NCI-H2227 treated with DMSO at 0.1 percent for 48 hours (cell line): ENCODE data around the gene MAML2.
A peak's percentile ranks its signal among the peaks of the same experiment; 100 is the strongest.

ENCODE experiments used
- DNase-seq: peaks from one replicate; lab custom pipeline; 2025; lab: John Stamatoyannopoulos, UW

Gene MAML2

DNA sequence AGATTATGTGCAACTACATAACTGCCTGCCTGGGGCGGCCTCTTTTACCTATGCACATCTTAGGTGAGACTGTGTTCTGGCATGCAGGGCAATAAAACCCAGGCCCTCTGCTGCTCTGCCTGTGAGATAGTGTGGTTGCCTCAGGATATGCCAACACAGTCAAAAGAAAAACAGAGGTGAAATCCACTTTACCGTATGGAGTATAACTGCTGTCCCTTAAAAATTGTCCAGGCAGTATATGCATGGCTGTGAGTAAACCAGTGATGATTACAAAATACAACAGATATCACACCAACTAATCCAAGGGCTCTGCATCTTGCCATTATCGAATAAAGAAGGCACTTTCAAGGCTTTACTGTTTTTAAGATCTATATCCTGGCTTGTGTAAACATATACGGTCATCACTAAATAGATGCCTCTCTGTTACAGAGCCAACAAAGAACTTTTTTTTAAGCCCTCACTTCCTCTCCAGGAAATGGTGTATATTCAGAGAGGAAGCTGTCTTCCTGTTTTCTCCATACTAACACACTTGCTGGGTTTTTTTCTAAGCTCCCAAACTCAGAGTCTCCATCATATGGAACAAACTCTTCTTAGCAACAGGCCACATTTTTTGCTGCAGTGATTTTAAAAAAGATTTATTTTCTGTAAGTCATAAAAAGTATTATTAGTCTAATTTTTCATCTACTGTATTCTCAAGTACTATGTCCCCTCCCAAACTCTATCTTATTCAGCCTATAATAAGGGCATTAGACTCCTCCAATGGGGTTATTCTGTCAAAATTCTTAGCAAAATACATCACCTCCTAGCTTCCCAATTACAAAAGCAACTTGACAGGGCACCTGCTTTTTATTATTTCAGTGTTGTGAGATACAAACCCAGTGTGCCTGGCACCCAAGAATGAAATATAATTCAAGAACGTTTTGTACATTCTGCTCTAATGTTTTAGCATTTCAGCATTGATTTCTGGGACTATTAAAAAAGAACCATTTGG lies 135.2 kb downstream of the MAML2 start:
- DNase-seq, result no peak

DNA sequence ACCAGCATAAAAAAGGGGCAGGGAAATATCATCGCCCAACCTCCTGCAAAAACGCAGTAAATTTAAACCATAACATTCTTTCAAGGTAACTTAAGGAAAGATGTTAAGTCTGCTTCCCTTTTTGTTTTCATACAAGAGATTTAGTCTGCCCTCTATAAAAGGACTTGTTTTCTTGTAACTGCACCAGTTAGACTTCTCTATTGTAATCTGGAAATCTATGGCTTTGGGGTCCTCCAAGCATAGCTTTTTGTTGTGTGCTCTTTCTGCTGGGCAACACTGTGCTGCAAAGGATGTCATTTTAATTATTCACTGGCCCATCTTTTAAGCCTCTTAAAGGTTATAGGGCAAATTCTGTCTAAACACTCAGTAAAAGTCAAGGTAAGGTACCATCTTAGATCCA lies 136.0 kb downstream of the MAML2 start:
- DNase-seq, result no peak

DNA sequence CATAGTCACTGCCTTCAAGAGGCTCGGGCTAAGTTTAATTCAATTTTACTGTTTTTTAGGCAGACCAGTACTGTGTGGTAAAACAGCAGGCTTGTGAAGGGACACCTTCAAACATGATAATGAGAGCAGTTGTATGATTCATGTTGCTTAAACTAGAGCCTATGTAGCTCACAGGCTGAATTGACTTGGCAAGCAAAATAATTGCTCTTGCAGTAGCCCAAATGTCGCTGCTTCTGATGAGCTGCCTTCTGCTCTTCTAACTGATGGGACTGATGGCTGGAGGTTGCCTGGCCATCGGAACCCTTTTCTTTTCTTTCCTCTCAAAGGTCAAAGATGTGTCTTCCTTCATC lies 137.6 kb downstream of the MAML2 start:
- DNase-seq, result no peak

DNA sequence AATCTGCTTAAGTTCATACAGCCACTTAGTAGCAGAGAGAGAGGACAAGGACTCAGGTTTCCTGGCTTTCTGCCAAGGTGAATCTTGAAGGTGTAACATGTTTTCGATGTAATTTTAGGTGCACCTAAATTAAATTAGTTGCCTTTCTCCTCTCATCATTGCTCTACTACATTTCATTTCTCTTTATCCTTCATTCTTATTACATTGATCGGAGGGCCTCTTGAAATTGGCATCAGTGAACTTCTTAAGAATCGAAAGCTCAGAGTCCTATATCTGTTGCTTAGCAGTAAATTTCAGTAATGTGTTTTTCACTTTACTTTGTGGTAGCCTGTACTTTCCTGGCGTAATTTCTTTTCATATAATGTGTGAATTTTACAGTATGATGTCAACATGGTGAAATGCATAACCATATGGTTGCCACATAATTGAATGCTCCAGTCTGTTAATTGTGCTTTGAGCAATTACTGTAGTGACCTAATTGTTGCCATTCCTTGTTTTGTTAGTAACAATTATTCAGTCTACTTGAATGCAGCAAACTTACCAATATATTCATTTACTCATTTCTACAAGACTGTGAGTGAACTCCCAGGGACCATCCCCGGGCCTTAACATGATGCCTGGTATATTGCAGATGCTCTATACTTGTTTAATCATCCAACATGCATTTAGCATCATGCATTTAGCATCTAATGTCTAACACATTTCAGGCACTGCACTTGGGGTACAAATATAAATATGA lies 138.1 kb downstream of the MAML2 start:
- DNase-seq, result peak; percentile 37

DNA sequence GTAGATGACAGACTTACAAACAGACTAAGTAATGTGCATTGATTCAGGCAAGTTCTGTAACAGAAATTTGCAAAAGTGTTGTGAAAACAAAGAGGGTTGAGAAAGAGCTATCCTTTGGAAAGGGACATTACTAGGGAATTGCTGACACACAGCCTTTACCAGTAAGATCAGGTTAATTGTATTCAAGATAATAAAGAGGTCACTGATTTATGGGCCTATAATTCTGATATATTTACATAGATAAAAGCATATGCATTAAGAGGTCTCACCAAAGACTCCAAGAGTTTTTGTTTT lies 138.7 kb downstream of the MAML2 start:
- no peak for DNase-seq

DNA sequence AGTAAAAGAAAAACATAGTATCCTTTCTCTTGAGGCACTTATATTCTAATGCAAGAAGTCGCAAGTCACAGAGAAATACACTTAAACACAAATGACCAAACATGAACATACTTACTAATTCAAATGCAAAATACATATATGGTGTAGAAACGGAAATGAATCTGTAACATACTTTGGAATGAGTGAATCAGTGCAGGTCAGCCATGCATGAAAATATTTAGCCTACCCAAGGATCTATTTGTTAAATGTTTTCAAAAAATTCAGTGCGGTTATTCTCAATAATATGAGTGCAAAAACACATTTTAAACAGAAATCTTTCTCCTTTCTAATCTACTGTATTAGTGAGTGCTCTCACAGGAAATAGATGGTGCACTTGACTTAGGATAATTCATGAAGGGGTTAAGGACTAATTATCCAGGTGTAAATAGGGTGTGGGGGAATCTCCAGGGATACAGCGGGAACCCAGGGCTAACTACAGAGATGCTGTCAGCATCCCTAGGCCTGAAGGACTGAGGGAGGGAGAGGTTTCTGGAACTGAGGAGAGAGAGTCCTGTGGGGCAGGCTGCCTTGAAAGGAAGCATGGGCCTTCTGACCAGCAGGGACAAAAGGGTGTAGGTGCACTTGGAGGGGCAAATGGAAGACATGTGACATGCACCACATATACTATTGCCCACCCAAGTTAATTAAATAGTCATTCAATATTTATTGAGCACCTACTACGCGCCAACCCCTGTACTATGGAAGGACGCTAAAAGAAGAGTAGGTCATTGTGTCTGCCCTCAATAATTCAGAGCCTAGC lies 139.2 kb downstream of the MAML2 start:
- DNase-seq, result no peak

DNA sequence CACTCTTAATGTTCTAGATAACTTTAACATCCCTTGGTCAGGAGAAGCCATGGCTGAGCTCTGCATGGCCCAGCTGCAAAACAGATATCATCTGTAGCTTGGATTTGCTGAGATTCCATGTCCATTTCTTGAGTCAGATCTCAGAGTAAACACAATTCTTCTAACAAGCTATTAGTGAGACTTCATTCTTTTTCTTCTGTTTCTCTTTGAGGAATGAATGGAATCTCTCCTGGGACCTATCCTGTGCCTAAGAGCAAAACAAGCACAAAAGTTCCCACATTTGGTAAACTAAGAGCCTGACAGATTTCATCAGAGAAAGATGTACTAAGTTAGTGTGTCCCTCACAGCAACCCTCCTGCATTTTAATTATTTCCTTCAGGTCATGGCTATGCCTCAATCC lies 142.8 kb downstream of the MAML2 start:
- no peak for DNase-seq

DNA sequence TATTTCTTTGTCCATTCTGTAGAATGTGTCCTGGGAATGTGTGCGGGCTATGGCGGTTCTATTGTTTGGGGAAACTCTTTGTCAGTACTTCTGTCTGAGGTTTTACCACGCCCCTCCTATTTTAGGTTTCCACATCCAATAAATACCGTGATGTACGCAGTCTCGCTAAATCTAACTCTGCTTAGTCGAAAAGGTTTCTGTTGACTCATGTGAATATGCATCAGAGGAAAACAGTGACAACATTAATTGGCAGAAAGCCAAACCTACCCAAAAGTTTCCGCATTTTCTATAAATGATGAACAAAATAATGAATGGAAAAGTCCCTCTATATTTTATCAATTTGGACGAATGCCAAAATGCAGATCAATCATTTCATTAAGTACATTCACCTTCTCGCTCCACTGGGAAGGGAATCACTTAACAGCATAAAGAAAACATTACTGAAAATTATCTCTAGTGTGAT lies 143.4 kb downstream of the MAML2 start:
- no peak for DNase-seq

DNA sequence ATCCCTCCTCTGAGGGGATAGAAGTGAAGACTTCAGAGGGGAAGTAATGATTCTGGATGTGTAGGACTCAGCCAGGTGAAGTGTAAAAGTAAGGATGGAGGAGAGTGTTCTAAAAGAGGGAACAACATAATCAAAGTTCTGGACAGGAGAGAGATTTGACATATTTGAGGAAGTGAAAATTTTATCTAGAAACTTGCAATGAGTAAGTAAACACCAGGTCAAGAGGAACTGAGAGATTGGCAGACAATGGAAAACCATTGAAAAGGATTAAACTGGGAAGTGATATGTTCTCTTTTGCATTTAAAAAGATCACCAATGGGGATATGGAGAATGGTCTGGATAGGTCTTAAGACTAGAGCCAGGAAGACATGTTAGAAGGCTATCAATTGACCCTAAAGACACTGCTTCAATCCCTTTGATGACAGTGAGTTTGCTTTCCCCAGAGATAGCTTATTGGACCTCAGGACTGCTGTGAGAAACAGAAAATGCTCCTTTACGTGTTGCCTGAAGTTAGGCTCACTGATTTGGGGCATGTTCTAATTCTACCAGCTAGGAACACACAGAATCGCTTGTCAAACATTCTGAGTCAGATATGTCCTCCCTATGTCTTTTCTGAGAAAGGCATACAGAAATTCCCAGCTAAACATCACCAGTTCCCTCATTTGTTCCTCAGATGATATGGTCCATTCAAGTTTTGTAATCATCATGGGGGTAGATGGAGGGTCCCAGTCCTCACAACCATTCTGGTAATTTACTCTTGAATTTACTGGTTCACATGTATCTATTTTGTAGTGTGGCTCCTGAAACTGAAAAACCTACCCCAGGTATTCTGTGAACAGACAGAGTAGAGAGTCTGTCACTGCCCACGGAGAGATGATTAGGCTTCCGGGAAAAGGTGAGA lies 144.9 kb downstream of the MAML2 start:
- DNase-seq, result no peak

DNA sequence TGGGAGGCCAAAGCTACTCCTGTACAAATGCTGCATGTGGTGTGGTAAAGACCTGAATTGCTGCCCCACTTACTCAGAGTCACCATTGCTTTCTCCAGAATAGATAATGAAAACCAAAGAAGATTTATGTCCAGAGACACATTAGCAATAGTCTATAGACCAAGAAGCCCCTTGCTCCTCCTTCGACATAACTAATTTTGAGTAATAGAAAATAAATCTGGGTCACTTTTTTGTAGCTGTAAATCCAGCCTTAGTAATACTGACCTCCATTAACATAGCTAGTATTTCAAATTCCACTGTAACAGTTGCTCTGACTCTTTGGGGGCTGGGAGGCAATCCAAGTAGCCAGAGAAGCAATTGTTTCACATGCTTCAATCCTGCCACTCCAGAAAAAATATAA lies 145.9 kb downstream of the MAML2 start:
- DNase-seq, result no peak

DNA sequence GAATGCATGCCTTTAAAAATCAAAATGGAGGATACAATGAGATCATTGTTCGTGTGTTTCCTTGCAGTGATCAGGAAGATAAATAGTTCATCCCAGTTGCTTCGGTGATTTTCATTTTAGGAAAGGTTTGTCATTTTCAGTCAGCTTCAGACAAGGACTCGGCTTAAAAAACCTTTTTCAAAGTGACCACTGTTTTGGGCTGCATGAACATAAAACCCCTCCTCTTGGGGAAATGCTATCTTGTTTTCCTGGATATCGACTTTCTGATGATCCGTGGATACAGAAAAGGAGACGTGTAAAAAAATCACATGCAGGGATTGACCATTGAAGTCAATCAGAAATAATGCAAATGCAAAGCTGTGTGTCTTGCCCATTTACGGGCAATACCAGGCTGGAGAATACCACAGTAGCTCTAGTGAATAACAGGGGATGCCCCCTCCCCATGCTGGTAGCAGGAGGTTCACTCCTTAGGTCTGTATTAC lies 146.8 kb downstream of the MAML2 start:
- no peak for DNase-seq

DNA sequence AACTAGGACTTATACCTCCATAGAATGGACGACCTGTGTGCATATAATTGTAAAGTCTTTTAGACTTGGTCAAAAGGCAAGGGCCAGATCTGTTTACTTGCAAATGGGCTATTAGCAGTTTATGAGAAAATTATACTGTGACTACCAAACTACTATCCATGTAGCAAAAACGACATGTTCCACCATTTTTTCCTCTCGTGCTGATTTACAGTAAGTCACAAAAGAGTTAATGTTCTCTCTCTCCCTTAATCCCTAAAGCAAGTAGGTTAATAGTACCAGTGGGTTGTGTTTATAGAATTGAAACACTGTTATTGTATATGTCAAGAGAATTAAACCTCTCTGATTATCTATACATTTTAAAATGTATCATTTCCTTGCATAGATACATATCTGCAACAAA lies 147.3 kb downstream of the MAML2 start:
- DNase-seq, result no peak

DNA sequence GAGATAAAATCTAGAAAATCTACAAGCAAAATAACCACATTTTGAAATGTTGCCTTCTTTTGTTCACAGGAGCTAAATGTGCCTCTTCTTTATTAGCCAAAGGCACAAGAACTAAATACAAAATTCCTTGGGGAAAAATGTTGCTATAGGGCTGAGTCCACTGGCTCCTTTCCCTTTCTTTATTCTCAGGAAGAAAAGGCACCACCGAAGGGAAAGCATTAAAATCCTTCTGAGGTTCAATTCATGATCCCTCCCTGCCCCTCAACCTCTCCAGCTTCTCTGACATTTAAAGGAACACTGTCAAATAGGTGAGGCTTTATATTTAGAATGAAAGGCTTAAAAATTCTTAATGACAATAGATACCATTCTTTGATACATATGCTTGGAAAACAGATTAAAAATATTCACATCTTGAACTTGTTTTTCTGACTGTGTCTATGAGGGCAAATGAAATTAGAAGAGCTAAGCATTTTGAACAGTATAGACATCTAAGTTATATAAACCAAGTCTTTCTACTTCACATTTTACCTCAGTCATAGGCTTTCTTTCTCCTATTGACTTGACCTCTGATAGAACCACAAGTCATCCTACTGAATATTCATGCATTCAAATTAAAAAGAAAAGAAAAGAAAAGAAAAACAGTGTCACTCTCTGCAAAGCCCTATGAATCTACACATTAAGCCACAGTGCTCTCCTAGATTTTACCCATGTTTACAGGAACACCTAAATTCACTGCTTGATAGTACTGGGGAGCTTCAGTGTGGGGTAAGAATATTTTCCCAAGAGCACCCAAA lies 148.2 kb downstream of the MAML2 start:
- no peak for DNase-seq

DNA sequence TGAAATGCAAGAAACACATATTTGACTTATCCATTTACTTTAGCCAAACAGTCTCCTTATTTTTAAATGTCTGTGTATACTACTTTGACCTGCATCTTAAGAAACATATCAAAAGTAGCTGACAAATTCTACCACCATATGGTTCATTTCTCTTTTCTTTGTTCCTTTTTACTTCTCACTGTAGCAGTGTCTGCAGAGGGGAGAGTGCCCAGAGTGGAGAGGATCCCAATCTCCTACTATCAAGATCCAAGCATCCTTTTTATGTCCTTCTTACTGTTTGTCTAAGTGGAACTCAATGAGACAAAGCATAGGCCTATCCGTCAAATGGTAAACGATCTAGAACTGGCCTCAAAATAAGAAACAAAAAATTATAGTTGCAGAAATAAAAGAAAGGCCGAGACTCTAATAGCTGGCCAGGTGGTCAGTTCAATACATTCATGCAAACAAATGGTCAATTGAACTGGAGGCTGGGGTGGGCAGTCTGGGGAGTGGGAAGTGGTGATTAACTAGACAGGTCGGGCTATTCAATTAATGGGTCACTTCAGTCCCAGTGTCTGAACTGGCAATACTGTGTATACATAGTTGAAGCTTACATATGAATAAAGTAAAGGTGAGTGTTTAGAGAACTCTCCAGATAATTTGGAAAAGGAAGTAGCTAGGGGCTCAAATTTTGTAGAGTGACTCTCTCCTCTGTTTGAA lies 149.1 kb downstream of the MAML2 start:
- no peak for DNase-seq

DNA sequence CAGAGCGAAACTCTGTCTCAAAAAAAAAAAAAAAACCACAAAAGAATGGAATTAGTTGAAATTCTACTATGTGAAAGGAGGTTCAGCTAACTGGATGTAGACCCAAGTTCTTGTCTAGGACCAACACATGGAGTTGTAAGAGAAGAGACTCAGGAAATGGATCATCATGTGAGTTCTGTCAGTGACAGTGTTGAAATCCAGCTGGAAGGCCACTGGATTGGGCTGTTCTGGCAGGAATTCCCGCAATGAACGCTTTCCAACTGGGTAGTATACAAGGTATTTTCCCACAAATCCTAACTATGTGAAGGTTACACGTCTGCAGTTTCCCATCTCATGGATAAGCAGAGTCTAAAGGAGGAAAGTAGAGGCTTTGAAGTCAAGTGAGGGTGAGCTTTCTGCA lies 151.2 kb downstream of the MAML2 start:
- no peak for DNase-seq

DNA sequence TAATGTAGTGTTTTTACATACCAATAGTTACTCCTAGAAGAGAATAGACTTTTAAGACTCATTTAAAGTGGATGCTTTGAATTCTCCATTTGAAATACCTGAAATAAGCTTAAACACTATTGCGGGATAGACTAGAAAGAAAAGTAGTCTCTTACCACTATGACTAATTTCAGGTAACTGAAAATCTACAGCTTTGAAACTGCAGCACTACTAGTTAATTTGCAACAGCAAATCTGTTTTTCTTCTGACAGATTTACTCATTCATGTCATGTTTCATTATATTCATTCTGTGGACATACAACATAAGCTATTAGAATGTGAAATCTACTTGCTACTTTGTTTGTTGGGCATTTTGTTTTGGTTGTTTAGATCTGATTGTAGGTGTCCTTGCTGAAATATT lies 153.6 kb downstream of the MAML2 start:
- DNase-seq, result no peak

DNA sequence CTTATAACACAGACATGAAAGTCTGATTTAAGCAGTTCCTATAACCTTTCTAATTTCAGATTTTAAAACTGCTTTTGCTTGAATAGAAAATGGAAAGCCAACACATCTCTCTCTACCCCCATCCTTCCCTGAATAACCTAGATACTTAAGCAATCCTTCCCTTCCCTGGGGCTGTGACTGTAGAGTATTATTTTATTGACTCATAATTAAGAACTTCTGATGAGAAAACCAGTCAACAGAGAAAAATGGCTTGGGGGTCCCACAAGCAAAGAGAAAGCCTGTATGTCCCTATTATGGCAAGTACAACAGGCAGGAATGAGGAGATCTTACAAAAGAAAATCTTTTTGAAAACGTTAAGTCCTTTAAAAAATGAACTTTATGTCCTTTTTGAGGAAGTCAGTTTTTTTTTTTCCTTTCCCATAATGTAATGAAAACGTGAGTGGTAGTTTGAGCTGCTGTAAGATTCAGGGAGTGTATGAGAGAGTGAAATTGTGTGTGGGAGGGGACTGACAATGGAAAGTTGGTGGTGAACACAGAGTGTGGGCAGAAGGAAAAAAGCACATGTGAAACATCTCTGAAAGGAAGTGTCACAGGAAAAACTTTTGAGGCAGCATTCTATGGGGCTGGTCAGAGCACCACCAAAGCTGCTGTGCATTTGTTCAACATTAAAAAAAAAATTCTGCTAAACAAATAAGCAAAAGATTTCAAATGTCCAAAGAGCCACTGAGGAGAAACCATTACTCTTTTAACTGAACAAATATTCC lies 154.6 kb downstream of the MAML2 start:
- no peak for DNase-seq

DNA sequence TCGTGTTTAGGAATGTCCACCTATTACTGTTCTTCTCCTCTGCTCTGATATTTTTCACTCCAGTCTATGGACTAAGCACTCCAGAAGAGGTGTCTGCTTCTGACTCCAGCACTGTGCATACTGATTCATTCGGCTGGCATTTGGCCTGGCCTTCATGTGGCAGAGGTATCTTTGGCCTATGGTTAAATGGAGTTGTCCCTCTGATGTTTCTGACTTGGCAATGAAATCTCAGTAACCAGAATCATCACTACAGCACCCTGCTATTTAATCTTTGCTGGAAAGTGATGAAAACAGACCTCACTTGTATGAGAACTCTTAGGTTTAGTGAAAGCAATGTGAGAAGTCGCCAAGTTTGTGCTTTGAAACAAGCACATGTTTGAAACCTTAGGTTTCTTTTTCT lies 155.2 kb downstream of the MAML2 start:
- DNase-seq, result no peak

DNA sequence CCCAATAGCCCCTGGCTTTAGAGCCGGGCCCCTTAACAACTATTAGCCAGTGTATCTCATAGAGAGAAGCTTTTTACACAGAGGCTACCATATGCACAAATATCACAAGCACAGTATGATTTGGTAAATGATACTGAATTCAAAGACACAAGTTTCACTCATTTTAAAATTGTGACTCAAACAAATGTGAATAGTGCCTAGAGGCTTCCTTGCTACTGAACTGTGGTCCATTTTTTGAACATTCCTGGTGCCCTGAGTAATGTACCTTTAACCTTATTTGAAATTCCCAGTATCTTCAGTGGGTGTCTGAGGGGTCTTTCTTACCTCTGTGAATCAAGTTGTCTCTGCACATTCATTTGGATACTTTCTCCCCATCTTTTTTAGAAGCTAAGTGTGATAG lies 156.2 kb downstream of the MAML2 start:
- DNase-seq, result no peak
